HUES48 (cell line): ENCODE data around the gene PLXND1.
"Not testable (repeated sequence)": the region's sequence is repeated elsewhere in the genome, so short reads cannot be mapped to it uniquely, and the experiment has no call there.

Experiments used
- H3K27ac ChIP-seq: one replicate; pipeline ENCODE4 v1.7.0; 2013; ENCODE audit warnings: low read depth, low read length, inconsistent platforms
- H3K27me3 ChIP-seq: 2 replicates; pipeline ENCODE4 v1.6.1; 2013; ENCODE audit warnings: mild to moderate bottlenecking, low read length; ENCODE audit not compliant: control insufficient read depth, insufficient read depth
- H3K36me3 ChIP-seq: 2 replicates; pipeline ENCODE4 v1.6.1; 2013; ENCODE audit warnings: low read length; ENCODE audit not compliant: control insufficient read depth, insufficient read depth
- H3K4me1 ChIP-seq: 2 replicates; pipeline ENCODE4 v1.6.1; 2013; ENCODE audit warnings: mild to moderate bottlenecking, low read length; ENCODE audit not compliant: control insufficient read depth, insufficient read depth
- H3K4me3 ChIP-seq: 2 replicates; pipeline ENCODE4 v1.5.1; 2013; ENCODE audit warnings: mild to moderate bottlenecking, low read depth, low read length
- H3K9ac ChIP-seq: 2 replicates; pipeline ENCODE4 v1.6.1; 2013; ENCODE audit warnings: mild to moderate bottlenecking, low read depth, low read length, moderate library complexity
- H3K9me3 ChIP-seq: 2 replicates; pipeline ENCODE4 v1.6.1; 2013; ENCODE audit warnings: low read length; ENCODE audit not compliant: control insufficient read depth, insufficient read depth

The PLXND1 gene

DNA sequence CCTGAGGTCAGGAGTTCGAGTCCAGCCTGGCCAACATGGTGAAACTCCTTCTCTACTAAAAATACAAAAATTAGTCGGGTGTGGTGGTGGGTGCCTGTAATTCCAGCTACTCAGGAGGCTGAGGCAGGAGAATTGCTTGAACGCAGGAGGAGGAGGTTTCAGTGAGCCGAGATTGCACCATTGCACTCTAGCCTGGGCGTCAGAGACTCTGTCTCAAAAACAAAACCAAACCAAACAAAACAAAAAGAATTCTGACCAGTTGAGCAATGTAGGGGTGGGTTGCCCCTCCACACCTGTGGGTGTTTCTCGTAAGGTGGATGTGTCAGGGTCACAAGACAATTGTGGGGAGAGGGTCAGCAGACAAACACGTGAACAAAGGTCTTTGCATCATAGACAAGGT is 34.5 kb upstream of the PLXND1 start:
- not testable (repeated sequence) for H3K27me3 ChIP-seq, H3K4me3 ChIP-seq, H3K4me1 ChIP-seq, H3K9ac ChIP-seq, H3K36me3 ChIP-seq, H3K27ac ChIP-seq, H3K9me3 ChIP-seq

DNA sequence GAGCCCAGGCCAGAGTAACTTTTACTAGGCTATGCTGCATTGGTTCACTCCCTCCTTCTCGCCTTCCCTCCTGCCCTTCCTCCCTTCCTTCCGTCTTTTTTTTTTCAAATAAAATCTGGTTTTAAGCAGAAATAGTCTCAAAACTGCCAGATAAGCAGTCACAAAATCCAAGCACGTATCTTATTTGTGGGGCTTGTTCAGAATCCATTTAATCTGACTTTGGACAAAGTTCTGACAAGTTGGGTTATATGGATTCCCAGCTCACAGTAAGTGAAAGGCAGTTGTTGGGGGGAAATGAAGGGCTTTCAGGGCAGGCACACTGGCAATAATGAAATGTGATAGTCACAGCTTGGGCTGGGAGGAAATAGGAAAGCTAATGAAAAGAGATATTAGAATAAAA is 32.0 kb upstream of the PLXND1 start:
- Histone ChIP-seq H3K4me1 (0 out of 2 replicates have a peak, but pooled peaks cover 4% of the 10 kb centered on the region), H3K36me3 (no peaks in the 10 kb centered on the region), H3K4me3 (no peak overlapping the region), H3K27me3 (no peaks in the 10 kb centered on the region), H3K9ac (no peak overlapping the region), H3K9me3 (no peaks in the 10 kb centered on the region), H3K27ac (no peak overlapping the region)

DNA sequence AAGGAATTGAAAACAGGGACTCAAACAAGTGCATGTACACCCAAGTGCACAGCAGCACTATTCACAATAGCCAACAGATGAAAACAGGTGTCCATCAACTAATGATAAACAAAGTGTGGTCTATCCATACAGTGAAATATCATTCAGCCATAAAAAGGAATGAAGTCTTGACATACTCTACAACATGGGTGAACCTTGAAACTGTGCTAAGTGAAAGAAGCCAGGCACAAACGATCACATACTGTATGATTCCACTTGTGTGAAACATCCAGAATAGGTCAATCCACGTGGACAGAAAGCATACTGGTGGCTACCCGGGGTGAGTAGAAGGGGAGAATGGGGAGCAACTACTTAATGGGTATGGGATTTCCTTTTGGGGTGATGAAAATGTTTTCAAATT is 29.6 kb upstream of the PLXND1 start:
- no peaks in the 10 kb centered on the region for H3K9me3 ChIP-seq

DNA sequence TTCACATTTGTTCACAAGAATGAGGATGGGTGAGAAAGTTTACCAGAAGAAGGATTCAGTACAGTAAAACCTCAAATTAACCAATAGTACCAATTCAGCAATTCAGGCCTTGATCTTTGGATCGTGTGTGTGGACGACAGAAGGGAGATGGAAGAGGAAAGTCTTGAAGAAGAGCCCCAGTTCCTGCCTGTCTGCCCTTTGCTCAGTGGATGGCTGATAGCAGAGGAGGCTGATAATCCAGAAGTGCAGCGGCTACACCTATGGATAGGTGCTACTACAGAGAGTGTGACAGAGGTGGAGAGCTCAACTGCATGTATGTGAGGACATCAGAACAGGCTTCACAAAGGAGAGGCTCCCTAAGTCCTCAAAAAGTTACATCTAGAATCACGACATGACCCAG is 29.2 kb upstream of the PLXND1 start:
- H3K9ac ChIP-seq = no peak overlapping the region
- H3K36me3 ChIP-seq = no peaks in the 10 kb centered on the region
- no peaks in the 10 kb centered on the region for H3K9me3 ChIP-seq
- no peak overlapping the region for H3K4me3 ChIP-seq
- no peak overlapping the region for H3K27ac ChIP-seq
- 0 out of 2 replicates have a peak, but pooled peaks cover 4% of the 10 kb centered on the region for H3K4me1 ChIP-seq
- no peaks in the 10 kb centered on the region for H3K27me3 ChIP-seq

More for the DNA sequence above, 29.6 kb upstream of the PLXND1 start:
- Histone ChIP-seq H3K9ac (no peak overlapping the region), H3K36me3 (no peaks in the 10 kb centered on the region), H3K27ac (no peak overlapping the region), H3K27me3 (no peaks in the 10 kb centered on the region), H3K4me1 (0 out of 2 replicates have a peak, but pooled peaks cover 4% of the 10 kb centered on the region), H3K4me3 (no peak overlapping the region)

DNA sequence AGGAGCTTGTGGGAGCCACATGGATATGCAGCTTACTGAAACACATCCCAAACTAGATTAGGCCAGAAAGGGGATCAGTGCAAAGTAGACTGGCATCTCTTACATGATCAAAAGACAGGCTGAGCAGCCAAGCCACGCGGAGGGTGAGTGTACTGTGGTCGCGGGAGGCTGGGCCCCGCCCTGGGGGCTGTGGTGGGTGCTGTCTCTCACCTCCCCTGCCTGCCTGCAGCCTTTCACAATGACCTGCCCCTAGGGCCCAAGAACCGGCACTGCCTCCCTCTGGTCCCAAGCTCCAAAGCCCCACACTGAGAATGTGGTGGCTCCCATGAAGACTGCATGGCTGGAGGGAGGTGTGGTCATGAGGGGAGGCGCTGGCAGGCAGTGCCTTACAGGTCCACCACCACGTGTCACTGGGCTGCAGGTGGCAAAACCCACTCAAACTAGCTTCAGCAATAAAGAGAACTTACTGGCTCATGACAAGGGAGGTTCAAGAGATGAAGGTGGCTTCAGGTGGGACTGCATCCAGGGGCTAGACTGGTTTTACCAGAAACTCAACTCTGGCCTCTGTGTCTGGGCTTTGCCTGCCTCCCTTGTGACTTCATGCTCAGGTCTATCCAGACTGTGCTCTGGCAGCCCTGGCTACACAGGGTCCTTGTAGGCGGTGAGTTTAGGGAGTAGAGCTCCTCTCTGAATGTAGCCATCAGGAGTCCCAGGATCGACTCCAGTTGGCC is 27.4 kb upstream of the PLXND1 start:
- no peak overlapping the region for H3K9ac ChIP-seq
- no peaks in the 10 kb centered on the region for H3K27me3 ChIP-seq
- no peaks in the 10 kb centered on the region for H3K9me3 ChIP-seq
- H3K4me3 ChIP-seq = no peak overlapping the region
- 0 out of 2 replicates have a peak, but pooled peaks cover 4% of the 10 kb centered on the region for H3K4me1 ChIP-seq
- H3K27ac ChIP-seq = no peak overlapping the region
- no peaks in the 10 kb centered on the region for H3K36me3 ChIP-seq

DNA sequence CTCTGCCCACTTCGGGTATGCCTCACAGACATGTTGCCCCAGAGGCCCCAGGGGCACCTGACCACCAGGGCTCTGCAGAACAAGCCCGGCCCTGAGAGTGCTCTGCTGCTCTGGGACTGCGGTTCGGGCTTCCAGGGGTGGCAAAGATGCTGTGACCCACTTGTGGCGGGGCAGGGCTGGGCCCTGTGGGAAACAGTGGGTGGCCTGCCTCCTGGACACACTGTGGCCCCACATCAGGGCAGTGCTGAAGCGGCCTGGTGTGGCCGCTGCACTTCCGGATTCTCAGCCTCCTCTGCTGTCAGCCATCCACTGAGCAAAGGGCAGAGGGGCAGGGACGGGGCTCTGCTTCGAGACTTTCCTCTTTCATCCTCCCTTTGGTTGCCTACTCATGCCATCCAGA is 26.5 kb upstream of the PLXND1 start:
- Histone ChIP-seq H3K9ac (no peak overlapping the region), H3K36me3 (no peaks in the 10 kb centered on the region), H3K27ac (no peak overlapping the region), H3K4me3 (no peak overlapping the region), H3K9me3 (no peaks in the 10 kb centered on the region), H3K27me3 (no peaks in the 10 kb centered on the region), H3K4me1 (peaks cover 3% of the 10 kb centered on the region; the same call in 1 of the 2 replicates)

DNA sequence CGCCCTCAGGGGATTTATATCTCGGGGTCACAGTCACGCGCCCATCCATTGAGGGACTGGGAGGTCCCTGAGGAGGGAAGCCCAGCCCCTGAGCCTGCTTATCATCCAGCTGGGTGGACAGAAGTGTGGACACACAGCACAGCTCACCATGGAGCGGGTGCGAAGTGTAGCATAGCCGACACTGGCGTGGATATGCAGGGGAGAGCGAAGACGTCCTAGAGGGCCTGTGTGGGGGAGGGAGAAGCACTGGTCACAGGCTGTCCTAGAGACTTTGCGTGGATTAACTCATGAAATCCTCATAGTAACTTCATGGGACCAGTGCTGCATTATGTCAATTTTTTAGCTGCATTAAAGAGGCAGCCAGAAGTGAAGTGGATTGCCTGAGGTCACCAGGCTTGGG is 26.1 kb upstream of the PLXND1 start:
- H3K27ac ChIP-seq = no peak overlapping the region
- H3K4me3 ChIP-seq = no peak overlapping the region
- no peaks in the 10 kb centered on the region for H3K9me3 ChIP-seq
- H3K4me1 ChIP-seq = peaks cover 3% of the 10 kb centered on the region; the same call in 1 of the 2 replicates
- H3K36me3 ChIP-seq = no peaks in the 10 kb centered on the region
- no peaks in the 10 kb centered on the region for H3K27me3 ChIP-seq
- H3K9ac ChIP-seq = no peak overlapping the region

DNA sequence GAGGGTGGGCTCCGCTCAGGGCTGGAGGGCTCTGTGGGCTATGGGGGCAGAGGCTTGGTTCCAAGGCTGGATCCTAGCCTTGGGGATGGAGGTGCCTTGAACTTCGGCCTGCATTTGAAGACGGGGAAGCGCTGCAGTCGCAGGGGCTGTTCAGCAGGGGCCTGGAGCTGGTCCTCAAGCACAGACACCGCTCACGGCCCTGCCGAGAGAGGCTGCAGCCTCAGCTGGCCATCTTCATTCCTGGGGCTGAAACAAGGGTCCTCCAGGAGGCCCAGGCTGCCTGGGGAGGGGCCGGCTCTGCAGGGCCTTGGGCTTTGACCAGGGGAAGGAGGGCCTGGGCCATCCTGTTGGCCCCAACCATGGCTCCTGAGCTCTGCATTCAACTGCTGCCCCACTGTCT is 25.6 kb upstream of the PLXND1 start:
- Histone ChIP-seq H3K9me3 (no peaks in the 10 kb centered on the region), H3K9ac (no peak overlapping the region), H3K4me1 (peaks cover 3% of the 10 kb centered on the region; the same call in 1 of the 2 replicates), H3K27me3 (no peaks in the 10 kb centered on the region), H3K27ac (no peak overlapping the region), H3K4me3 (no peak overlapping the region), H3K36me3 (no peaks in the 10 kb centered on the region)

DNA sequence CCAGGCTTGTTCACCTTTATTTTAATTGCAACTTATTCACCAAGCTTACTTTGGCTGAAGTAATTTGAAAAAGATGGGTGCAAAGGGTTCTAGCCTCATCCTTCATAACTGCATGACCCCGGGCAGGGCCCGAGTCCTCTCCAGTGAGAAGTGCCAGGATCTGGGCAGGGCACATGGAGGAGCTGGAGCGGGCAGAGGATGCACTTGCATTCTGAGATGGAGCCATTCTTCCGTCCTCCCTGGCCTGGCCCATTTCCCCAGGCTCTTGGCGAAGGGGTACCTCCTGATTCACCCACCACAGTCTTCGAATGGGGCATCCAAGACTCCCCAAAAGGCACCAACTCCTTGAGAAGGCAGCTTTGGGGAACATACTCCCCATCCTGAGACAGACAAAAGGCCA is 22.5 kb upstream of the PLXND1 start:
- no peaks in the 10 kb centered on the region for H3K36me3 ChIP-seq
- no peaks in the 10 kb centered on the region for H3K27me3 ChIP-seq
- peaks cover 10% of the 10 kb centered on the region for H3K4me1 ChIP-seq
- H3K4me3 ChIP-seq = no peak overlapping the region
- no peaks in the 10 kb centered on the region for H3K9me3 ChIP-seq
- no peak overlapping the region for H3K27ac ChIP-seq
- no peak overlapping the region for H3K9ac ChIP-seq

DNA sequence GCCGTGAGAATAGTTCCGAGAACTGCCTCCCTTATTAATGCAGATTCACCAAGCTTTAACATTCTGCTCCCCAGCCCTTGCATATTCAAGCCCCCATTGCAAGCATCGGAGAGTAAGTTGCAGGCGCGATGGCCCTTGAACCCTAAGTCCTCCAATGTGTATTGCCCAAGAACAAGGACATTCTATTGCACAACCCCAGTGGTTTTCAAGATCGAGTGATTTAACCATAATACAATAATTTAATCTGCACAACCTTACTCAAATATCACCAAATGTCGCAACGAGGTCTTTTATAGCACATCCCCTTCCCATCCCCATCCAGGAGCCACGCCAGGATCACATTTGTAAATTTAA is 21.7 kb upstream of the PLXND1 start:
- H3K4me1 ChIP-seq = peaks cover 10% of the 10 kb centered on the region
- H3K4me3 ChIP-seq = peak overlapping the region; percentile 74
- H3K9me3 ChIP-seq = no peaks in the 10 kb centered on the region
- no peaks in the 10 kb centered on the region for H3K36me3 ChIP-seq
- H3K9ac ChIP-seq = no peak overlapping the region
- H3K27me3 ChIP-seq = no peaks in the 10 kb centered on the region
- H3K27ac ChIP-seq = peak overlapping the region; percentile 92

DNA sequence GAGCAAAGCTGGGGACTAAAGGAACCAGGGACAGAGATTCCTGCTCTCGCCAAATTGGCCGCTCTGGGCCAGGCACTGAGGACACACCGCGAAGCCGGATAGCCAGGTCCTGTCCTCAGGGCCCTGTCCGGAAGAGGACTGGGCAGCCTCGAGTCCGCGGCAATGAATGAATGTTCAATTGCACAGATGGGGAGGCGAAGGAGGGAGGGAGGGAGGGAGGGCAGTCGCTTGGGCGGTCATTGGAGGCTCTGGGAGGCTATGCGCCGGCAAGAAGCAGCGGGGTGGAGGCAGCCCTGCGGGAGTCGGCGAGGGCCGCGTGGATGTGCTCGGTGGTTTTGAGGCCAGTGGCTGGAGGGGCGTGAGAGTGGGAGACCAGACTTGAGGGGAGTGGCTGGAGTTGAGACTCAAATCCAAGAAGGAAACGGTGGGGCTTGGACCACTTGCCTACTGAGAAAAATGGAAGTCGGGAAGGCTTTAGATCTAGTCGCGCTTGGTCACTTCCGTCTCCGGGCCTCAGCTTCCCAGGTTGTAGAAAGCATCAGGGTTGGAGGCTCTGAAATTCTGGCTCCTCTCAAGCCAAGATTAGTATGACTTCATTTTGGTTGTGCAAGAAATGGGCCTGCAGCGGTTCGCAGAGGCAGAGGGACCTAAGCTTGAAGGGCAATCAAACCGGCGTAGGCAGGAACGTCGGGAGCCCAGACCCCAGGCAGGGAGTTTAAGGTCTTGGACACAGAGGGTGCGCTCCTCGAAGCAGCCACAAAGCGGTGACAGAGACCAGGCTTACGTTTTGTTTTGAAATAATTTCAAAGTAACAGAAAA is 21.1 kb upstream of the PLXND1 start:
- H3K36me3 ChIP-seq = no peaks in the 10 kb centered on the region
- peak overlapping the region; percentile 74 for H3K4me3 ChIP-seq
- H3K9me3 ChIP-seq = no peaks in the 10 kb centered on the region
- peak overlapping the region; percentile 92 for H3K27ac ChIP-seq
- peaks cover 10% of the 10 kb centered on the region for H3K4me1 ChIP-seq
- peak overlapping the region; percentile 73 for H3K9ac ChIP-seq
- no peaks in the 10 kb centered on the region for H3K27me3 ChIP-seq
